MM.1S (cell line): ENCODE results near the gene EVI5L.

ENCODE experiments used
- DNase-seq: peaks from one replicate; pipeline ENCODE4 v3.0.0-alpha.2; 2015
- H2AFZ ChIP-seq: fragments of 300-600 bp; sonication (generic); 2 replicates; pipeline ENCODE4 v1.6.0; 2016; ENCODE audit warnings: antibody characterized with exemption, low read length
- H3F3A ChIP-seq: fragments of 300-600 bp; sonication (generic); 2 replicates; pipeline ENCODE4 v1.6.1; 2016; ENCODE audit warnings: mild to moderate bottlenecking, antibody characterized with exemption, low read length, moderate library complexity, mixed read lengths; ENCODE audit not compliant: insufficient read depth
- H3K27ac ChIP-seq: fragments of 300-600 bp; sonication (generic); 2 replicates; pipeline ENCODE4 v1.5.1; 2016; ENCODE audit warnings: mild to moderate bottlenecking, low read length
- H3K27me3 ChIP-seq: fragments of 300-600 bp; sonication (generic); replicated peaks from 2 replicates; pipeline ENCODE4 v1.6.0; 2016; ENCODE audit warnings: low read length; ENCODE audit not compliant: insufficient read depth
- H3K36me3 ChIP-seq: fragments of 300-600 bp; sonication (generic); replicated peaks from 2 replicates; pipeline ENCODE4 v1.6.1; 2016; ENCODE audit warnings: mild to moderate bottlenecking, low read length, mixed read lengths; ENCODE audit not compliant: insufficient read depth
- H3K4me1 ChIP-seq: fragments of 300-600 bp; sonication (generic); 2 replicates; pipeline ENCODE4 v1.6.1; 2016; ENCODE audit warnings: low read length, mixed read lengths
- H3K4me2 ChIP-seq: fragments of 300-600 bp; sonication (generic); 2 replicates; pipeline ENCODE4 v1.6.0; 2016; ENCODE audit warnings: low read depth, low read length
- H3K4me3 ChIP-seq: fragments of 300-600 bp; sonication (generic); 2 replicates; pipeline ENCODE4 v1.5.1; 2016; ENCODE audit warnings: low read length, mixed read lengths
- H3K79me2 ChIP-seq: fragments of 300-600 bp; sonication (generic); 2 replicates; pipeline ENCODE4 v1.6.1; 2016; ENCODE audit warnings: mixed run types, low read length, mixed read lengths
- H3K9ac ChIP-seq: fragments of 300-600 bp; sonication (generic); 2 replicates; pipeline ENCODE4 v1.6.1; 2016; ENCODE audit warnings: low read length, mixed read lengths
- H3K9me2 ChIP-seq: fragments of 300-600 bp; sonication (generic); replicated peaks from 2 replicates; pipeline ENCODE4 v1.6.1; 2016; ENCODE audit warnings: mild to moderate bottlenecking, low read length, mixed read lengths; ENCODE audit not compliant: insufficient read depth
- H3K9me3 ChIP-seq: fragments of 300-600 bp; sonication (generic); replicated peaks from 2 replicates; pipeline ENCODE4 v1.6.1; 2016; ENCODE audit warnings: mild to moderate bottlenecking, low read length, mixed read lengths; ENCODE audit not compliant: insufficient read depth
- H4K20me1 ChIP-seq: fragments of 300-600 bp; sonication (generic); 2 replicates; pipeline ENCODE4 v1.6.1; 2016; ENCODE audit warnings: mild to moderate bottlenecking, low read length, moderate library complexity, mixed read lengths; ENCODE audit not compliant: insufficient read depth
- CTCF ChIP-seq: fragments of 300-600 bp; sonication (generic); IDR thresholded peaks from 2 replicates; pipeline ENCODE4 v1.5.1; 2016; ENCODE audit warnings: antibody characterized with exemption, low read length, mixed read lengths
- EZH2 ChIP-seq: fragments of 300-600 bp; sonication (generic); optimal IDR thresholded peaks from 2 replicates; pipeline ENCODE3; 2017; ENCODE audit warnings: low read depth, mild to moderate bottlenecking, antibody characterized with exemption, low read length, mixed read lengths
- EZH2phosphoT487 ChIP-seq: fragments of 300-600 bp; sonication (generic); IDR thresholded peaks from 2 replicates; pipeline ENCODE4 v1.6.1; 2018; ENCODE audit warnings: antibody characterized with exemption, low read length

The EVI5L gene

GRCh38 chr19:7909471-7910067 lies 79.6 kb downstream of the EVI5L start:
- Histone ChIP-seq H2AFZ (no peak overlapping the region), H3K9me2 (no peaks in the 10 kb centered on the region), H3K4me3 (no peak overlapping the region), H3K79me2 (peaks cover 49% of the 10 kb centered on the region), H3K27me3 (no peaks in the 10 kb centered on the region), H3K36me3 (no peaks in the 10 kb centered on the region; the same call in 1 of the 2 replicates), H3K4me2 (no peak overlapping the region), H3K9me3 (no peaks in the 10 kb centered on the region), H3K9ac (no peak overlapping the region), H3K27ac (no peak overlapping the region), H3F3A (no peaks in the 10 kb centered on the region), H3K4me1 (0 out of 2 replicates have a peak, but pooled peaks cover 8% of the 10 kb centered on the region), H4K20me1 (peaks cover 22% of the 10 kb centered on the region)
- no peak for TF ChIP-seq EZH2
- TF ChIP-seq EZH2phosphoT487: no peak
- no peak for TF ChIP-seq CTCF
- DNase-seq: no peak

- Histone ChIP-seq H4K20me1 (peaks cover 13% of the 10 kb centered on the region), H3K79me2 (peaks cover 39% of the 10 kb centered on the region), H3K9me2 (no peaks in the 10 kb centered on the region), H3K9me3 (no peaks in the 10 kb centered on the region), H3K4me2 (no peak overlapping the region), H3K36me3 (no peaks in the 10 kb centered on the region; the same call in 1 of the 2 replicates), H2AFZ (no peak overlapping the region), H3K27me3 (peaks cover 3% of the 10 kb centered on the region; the same call in 1 of the 2 replicates), H3K9ac (no peak overlapping the region), H3K4me3 (no peak overlapping the region), H3K27ac (no peak overlapping the region), H3F3A (0 out of 2 replicates have a peak, but pooled peaks cover 3% of the 10 kb centered on the region), H3K4me1 (no peaks in the 10 kb centered on the region)
- no peak for DNase-seq
- no peak for TF ChIP-seq EZH2phosphoT487
- TF ChIP-seq CTCF: no peak
- TF ChIP-seq EZH2: no peak
Observed at GRCh38 chr19:7910321-7911161, 80.5 kb downstream of the EVI5L start.

GRCh38 chr19:7911508-7912143 lies 81.6 kb downstream of the EVI5L start:
- Histone ChIP-seq H4K20me1 (peaks cover 10% of the 10 kb centered on the region), H3K4me3 (no peak overlapping the region), H3K27ac (no peak overlapping the region), H3K9me3 (no peaks in the 10 kb centered on the region), H3K79me2 (peaks cover 28% of the 10 kb centered on the region), H3K4me1 (peaks cover 4% of the 10 kb centered on the region; the same call in 1 of the 2 replicates), H3K27me3 (peaks cover 13% of the 10 kb centered on the region), H3K36me3 (no peaks in the 10 kb centered on the region; the same call in 1 of the 2 replicates), H3K9ac (no peak overlapping the region), H3K9me2 (no peaks in the 10 kb centered on the region), H3F3A (0 out of 2 replicates have a peak, but pooled peaks cover 7% of the 10 kb centered on the region), H2AFZ (no peak overlapping the region), H3K4me2 (no peak overlapping the region)
- TF ChIP-seq EZH2 (no peak), CTCF (no peak), EZH2phosphoT487 (no peak)
- DNase-seq: no peak
